Coronary artery (tissue), 2 donors: ENCODE results near the gene PBX1.

Experiments
- DNase-seq: peaks from one replicate; pipeline ENCODE4 v3.0.0-alpha.2; 2017; ENCODE audit warnings: low spot score
- H3K27ac ChIP-seq, 2 donors: fragments of 200-600 bp; sonication (generic); one replicate each; pipeline ENCODE4 v1.5.1; 2016 to 2019
- H3K4me3 ChIP-seq: fragments of 200-600 bp; sonication (generic); 2 replicates; pipeline ENCODE4 v1.5.1; 2016; ENCODE audit warnings: mild to moderate bottlenecking, moderate library complexity
- TF ChIP-seq, protein P1 (sequence below): fragments of 200-600 bp; sonication (generic); IDR thresholded peaks from one replicate; pipeline ENCODE4 v1.5.1; 2019; ENCODE audit warnings: antibody characterized with exemption

Gene PBX1

DNA sequence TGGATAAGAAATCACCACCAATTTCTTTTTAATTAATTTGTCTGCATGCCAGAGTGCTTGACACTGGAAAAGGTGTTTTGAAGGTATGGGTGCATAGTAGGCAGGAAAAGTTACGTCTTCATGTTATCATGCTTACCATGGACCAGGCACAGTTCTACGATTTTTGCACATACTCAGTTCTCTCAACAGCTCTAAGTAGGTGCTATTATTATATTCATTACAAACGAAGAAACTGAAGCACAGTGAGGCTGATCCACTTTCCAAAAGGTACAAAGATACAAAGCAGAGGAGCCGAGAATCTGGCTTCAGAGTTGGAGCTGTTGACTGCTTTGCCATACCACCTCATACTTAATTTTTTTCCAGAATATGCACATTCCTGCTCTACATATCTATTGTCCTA lies 306.4 kb downstream of the PBX1 start:
- H3K27ac ChIP-seq: no peak overlapping the region
- TF ChIP-seq, protein P1, sequence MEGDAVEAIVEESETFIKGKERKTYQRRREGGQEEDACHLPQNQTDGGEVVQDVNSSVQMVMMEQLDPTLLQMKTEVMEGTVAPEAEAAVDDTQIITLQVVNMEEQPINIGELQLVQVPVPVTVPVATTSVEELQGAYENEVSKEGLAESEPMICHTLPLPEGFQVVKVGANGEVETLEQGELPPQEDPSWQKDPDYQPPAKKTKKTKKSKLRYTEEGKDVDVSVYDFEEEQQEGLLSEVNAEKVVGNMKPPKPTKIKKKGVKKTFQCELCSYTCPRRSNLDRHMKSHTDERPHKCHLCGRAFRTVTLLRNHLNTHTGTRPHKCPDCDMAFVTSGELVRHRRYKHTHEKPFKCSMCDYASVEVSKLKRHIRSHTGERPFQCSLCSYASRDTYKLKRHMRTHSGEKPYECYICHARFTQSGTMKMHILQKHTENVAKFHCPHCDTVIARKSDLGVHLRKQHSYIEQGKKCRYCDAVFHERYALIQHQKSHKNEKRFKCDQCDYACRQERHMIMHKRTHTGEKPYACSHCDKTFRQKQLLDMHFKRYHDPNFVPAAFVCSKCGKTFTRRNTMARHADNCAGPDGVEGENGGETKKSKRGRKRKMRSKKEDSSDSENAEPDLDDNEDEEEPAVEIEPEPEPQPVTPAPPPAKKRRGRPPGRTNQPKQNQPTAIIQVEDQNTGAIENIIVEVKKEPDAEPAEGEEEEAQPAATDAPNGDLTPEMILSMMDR: no peak
- peak; percentile 2 for DNase-seq
- no peak overlapping the region for H3K4me3 ChIP-seq

DNA sequence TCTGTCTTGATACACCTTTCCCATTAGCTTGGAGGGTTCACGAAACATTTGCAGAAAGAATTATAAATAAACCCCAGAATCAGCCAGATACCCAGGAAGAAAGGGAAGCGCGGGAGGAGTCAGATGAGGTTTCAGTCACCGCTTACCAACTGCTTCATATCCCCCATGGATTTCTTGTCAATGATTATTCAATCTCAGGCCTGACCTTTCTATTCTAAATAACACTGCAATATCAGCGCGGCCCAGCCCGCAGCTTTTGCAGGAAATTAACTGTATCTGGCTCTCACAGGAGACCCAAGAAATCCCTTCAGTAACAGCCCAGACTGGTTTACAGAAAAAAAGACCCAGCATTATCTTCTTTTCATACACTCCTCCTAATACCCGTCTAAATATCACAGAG lies 308.6 kb downstream of the PBX1 start:
- no peak overlapping the region for H3K27ac ChIP-seq
- TF ChIP-seq, protein P1: no peak
- H3K4me3 ChIP-seq: no peak overlapping the region
- peak; percentile 11 for DNase-seq

DNA sequence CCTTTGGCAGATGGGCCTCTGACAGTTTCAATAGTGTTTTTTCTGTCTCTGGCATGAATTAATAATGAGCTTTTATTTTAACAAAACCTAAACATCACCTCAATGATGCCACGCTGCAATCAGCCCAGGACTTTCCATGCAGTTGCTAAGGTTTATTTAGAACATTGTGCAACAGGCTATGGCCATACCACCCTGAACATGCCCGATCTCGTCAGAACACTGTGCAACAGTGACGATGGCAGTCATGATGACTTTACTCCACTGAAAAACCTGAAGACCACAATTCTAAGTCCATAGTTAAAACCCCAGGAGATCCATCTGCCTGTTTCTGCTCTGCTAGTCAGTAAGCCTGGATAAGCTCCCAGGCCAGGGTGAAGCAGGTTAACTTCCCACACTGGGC lies 310.0 kb downstream of the PBX1 start:
- Histone ChIP-seq H3K27ac (no peak overlapping the region), H3K4me3 (no peak overlapping the region)
- TF ChIP-seq, protein P1: no peak
- DNase-seq: peak; percentile 21

DNA sequence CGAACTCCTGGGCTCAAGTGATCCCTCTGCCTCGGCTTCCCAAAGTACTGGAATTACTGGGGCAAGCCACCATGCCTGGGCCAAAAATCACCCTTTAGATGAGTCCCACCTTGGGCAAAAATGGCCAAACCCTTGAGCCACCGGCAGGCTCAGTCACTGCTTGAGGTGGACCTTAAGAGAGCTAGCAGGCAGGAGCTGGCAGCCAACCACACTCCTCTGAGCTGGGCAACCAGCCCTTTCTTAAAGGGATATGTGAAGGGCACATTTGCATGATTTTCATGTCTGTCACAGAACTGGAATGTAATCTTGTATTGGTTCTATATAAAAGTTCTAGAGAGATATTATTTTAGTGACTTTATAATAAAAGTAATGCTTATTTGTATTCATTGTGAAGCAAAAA lies 316.5 kb downstream of the PBX1 start:
- Histone ChIP-seq H3K27ac (no peak overlapping the region), H3K4me3 (no peak overlapping the region)
- DNase-seq: peak; percentile 29
- TF ChIP-seq, protein P1: no peak

DNA sequence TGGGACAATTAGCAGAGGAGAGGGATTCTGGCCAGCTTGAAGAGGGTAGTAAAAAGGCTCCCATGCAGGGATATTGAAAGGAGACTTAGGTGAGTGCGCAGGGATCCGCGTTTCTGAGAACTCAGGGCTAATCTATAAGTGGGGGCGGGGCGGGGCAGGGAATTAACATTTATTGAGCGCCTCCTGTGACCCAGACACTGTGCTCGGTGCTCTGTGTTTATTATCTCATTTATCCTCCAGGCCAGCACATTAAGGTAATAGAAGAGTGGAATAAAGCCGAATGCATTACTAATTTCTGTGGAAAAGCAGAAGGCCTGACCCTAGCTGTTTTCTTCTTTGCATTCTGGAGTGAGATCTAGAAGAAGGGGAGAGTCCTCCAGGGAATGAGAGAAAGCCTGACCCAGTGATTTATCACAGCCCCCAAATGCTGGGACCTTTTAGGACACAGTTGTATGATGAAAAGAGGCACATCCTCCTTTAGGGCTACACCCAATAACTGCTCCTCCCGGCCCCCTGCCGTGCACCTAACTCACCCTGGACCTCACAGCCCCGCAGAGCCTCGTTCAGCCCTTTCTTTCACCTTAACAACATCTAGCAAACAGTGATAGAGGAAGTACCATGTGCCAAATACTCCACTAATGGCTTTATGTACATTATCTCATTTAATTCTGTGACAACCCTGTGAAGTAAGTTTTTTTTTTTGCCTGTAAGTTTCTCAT lies 317.6 kb downstream of the PBX1 start:
- TF ChIP-seq, protein P1: no peak
- Histone ChIP-seq H3K27ac (no peak overlapping the region), H3K4me3 (no peak overlapping the region)
- peak; percentile 33 for DNase-seq

DNA sequence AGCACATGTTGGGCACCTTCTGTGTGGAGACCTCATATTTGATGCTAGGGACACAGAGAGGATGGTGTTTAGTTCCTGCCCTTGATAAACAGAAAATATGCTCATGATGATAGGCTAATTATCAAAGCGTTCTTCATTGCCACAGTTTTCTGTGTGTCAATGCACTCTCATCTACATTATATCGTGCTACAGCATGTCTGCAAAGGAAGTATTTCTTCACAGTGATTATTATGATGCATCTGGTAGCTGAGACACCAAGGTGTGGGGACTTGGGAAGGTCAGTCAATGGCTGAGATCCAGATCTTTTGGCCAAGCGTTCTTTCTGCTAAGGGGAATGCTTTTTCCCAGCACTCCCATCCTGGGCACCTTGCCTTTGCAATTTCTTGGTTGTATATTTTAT lies 321.2 kb downstream of the PBX1 start:
- TF ChIP-seq, protein P1: no peak
- no peak overlapping the region for H3K27ac ChIP-seq
- no peak overlapping the region for H3K4me3 ChIP-seq
- DNase-seq: no peak

DNA sequence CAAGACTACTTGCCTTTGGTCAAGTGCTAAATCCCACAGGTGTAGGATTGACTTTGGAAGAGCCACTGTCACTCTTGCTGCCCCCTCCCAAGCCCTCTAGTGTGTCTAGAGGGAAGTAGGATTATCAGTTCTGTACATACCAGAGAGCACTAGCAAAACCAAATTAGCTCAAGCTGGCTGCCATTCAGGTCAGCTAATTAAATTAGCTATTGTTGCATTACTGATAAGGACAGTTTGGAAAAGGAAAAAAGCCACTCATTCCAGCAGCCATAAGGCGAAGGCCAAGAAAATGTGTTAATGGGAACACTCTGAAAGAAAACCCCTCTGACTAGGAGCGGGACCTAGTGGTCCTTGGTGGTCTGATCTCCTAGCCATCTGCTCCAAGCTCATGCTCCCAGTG lies 321.7 kb downstream of the PBX1 start:
- DNase-seq: no peak
- H3K27ac ChIP-seq: no peak overlapping the region
- H3K4me3 ChIP-seq: no peak overlapping the region
- TF ChIP-seq, protein P1: no peak
